ENCODE measurements around the gene SCGB1C2.

SCGB1C2 gene

GRCh38 chr17:172401-172800 lies 35.0 kb downstream of the SCGB1C2 start:
- no peak for TF ChIP-seq CTCF (conservative IDR thresholded peaks at IDR 0.05)
- TF ChIP-seq ZFX (IDR thresholded peaks at IDR 0.05), result no peak
- no peak overlapping the region for H3K27ac ChIP-seq

GRCh38 chr17:173166-173911 lies 36.0 kb downstream of the SCGB1C2 start:
- no peak overlapping the region for H3K27ac ChIP-seq
- TF ChIP-seq CTCF (conservative IDR thresholded peaks at IDR 0.05) (no peak), ZFX (IDR thresholded peaks at IDR 0.05) (no peak)

GRCh38 chr17:177155-177554 lies 39.8 kb downstream of the SCGB1C2 start:
- no peak for TF ChIP-seq ZFX (IDR thresholded peaks at IDR 0.05)
- no peak for TF ChIP-seq CTCF (conservative IDR thresholded peaks at IDR 0.05)
- H3K27ac ChIP-seq, result no peak overlapping the region

- no peak overlapping the region for H3K27ac ChIP-seq
Measured at GRCh38 chr17:177762-178161, 40.4 kb downstream of the SCGB1C2 start.

GRCh38 chr17:178292-179065 lies 41.1 kb downstream of the SCGB1C2 start:
- no peak overlapping the region for H3K27ac ChIP-seq

More at GRCh38 chr17:177762-178161, 40.4 kb downstream of the SCGB1C2 start:
- TF ChIP-seq CTCF (conservative IDR thresholded peaks at IDR 0.05), result no peak
- no peak for TF ChIP-seq ZFX (IDR thresholded peaks at IDR 0.05)

GRCh38 chr17:179066-179432 lies 41.7 kb downstream of the SCGB1C2 start:
- TF ChIP-seq ZFX (IDR thresholded peaks at IDR 0.05) (no peak), CTCF (conservative IDR thresholded peaks at IDR 0.05) (no peak)
- no peak overlapping the region for H3K27ac ChIP-seq

More at GRCh38 chr17:178292-179065, 41.1 kb downstream of the SCGB1C2 start:
- TF ChIP-seq ZFX (IDR thresholded peaks at IDR 0.05) (no peak), CTCF (conservative IDR thresholded peaks at IDR 0.05) (no peak)

- no peak for TF ChIP-seq CTCF (conservative IDR thresholded peaks at IDR 0.05)
- TF ChIP-seq ZFX (IDR thresholded peaks at IDR 0.05), result no peak
- no peak overlapping the region for H3K27ac ChIP-seq
Measured at GRCh38 chr17:179781-180380, 42.5 kb downstream of the SCGB1C2 start.
